ENCODE measurements around the gene MTA1.

MTA1 gene

GRCh38 chr14:105386581-105387529 is 32.8 kb upstream of the MTA1 start:
- no peak for DNase-seq (ENCODE audit: low read depth in 2 of 3, low spot score in 1 of 3)

- DNase-seq (ENCODE audit: low read depth in 2 of 3, low spot score in 1 of 3), result no peak
These were observed 32.1 kb upstream of the MTA1 start for GRCh38 chr14:105387530-105387922.

GRCh38 chr14:105388110-105388951 is 31.3 kb upstream of the MTA1 start:
- no peak for DNase-seq (ENCODE audit: low read depth in 2 of 3, low spot score in 1 of 3)

GRCh38 chr14:105388976-105389375 is 30.7 kb upstream of the MTA1 start:
- DNase-seq (ENCODE audit: low read depth in 2 of 3, low spot score in 1 of 3), result no peak

GRCh38 chr14:105389534-105389933 is 30.1 kb upstream of the MTA1 start:
- DNase-seq (ENCODE audit: low read depth in 2 of 3, low spot score in 1 of 3), result no peak

- DNase-seq (ENCODE audit: low read depth in 2 of 3, low spot score in 1 of 3), result no peak
These were observed 29.4 kb upstream of the MTA1 start for GRCh38 chr14:105389976-105390848.

- no peak for DNase-seq (ENCODE audit: low read depth in 2 of 3, low spot score in 1 of 3)
These were observed 28.7 kb upstream of the MTA1 start for GRCh38 chr14:105390849-105391500.

GRCh38 chr14:105391541-105391940 is 28.1 kb upstream of the MTA1 start:
- DNase-seq (ENCODE audit: low read depth in 2 of 3, low spot score in 1 of 3), result no peak

GRCh38 chr14:105392131-105393090 is 27.2 kb upstream of the MTA1 start:
- no peak for DNase-seq (ENCODE audit: low read depth in 2 of 3, low spot score in 1 of 3)

GRCh38 chr14:105393151-105393550 is 26.5 kb upstream of the MTA1 start:
- DNase-seq (ENCODE audit: low read depth in 2 of 3, low spot score in 1 of 3), result no peak

GRCh38 chr14:105394714-105395537 is 24.7 kb upstream of the MTA1 start:
- no peak for DNase-seq (ENCODE audit: low read depth in 2 of 3, low spot score in 1 of 3)

GRCh38 chr14:105395538-105395854 is 24.1 kb upstream of the MTA1 start:
- no peak for DNase-seq (ENCODE audit: low read depth in 2 of 3, low spot score in 1 of 3)

GRCh38 chr14:105397350-105397931 is 22.2 kb upstream of the MTA1 start:
- DNase-seq (ENCODE audit: low read depth in 2 of 3, low spot score in 1 of 3), result no peak

- peak; percentile 77 to 89 (median 87) for DNase-seq (ENCODE audit: low read depth in 2 of 3, low spot score in 1 of 3)
These were observed 21.4 kb upstream of the MTA1 start, which contains the start of gene TEX22 for GRCh38 chr14:105398044-105398725. TEX22 (plus strand) TSS chr14:105398538; CDS start chr14:105399341, 803 bp downstream.

GRCh38 chr14:105398726-105399465 is 20.7 kb upstream of the MTA1 start:
- no peak for DNase-seq (ENCODE audit: low read depth in 2 of 3, low spot score in 1 of 3)

GRCh38 chr14:105399466-105399775 is 20.2 kb upstream of the MTA1 start:
- no peak for DNase-seq (ENCODE audit: low read depth in 2 of 3, low spot score in 1 of 3)

- DNase-seq (ENCODE audit: low read depth in 2 of 3, low spot score in 1 of 3), result no peak
These were observed 19.6 kb upstream of the MTA1 start for GRCh38 chr14:105400016-105400415.
